Activated CD8-positive, alpha-beta T cell treated with anti-CD3 and anti-CD28 coated beads for 36 hours (primary cell): Measurements from ENCODE around the gene CNTNAP2. TPM values are rescaled to one million over a fixed set of nuclear protein-coding genes. Genes with fewer than 3 reads are reported as not detected.

ENCODE experiments used
- ATAC-seq: fragments of 200-7000 bp; cut with Tn5 transposase; one replicate; pipeline ENCODE4 v1.10.0; 2021; ENCODE audit warnings: mild to moderate bottlenecking, moderate library complexity
- CTCF ChIA-PET: fragments of 350-600 bp; sonication (Branson Sonifier 250); formaldehyde crosslinking; loops from one replicate; lab custom pipeline; 2021; ENCODE audit warnings: antibody characterized with exemption; lab: Charles Lee
- POLR2A ChIA-PET: fragments of 350-600 bp; sonication (Branson Sonifier 250); formaldehyde crosslinking; loops from one replicate; lab custom pipeline; 2021; ENCODE audit warnings: antibody characterized with exemption; lab: Charles Lee
- DNase-seq: peaks from one replicate; pipeline ENCODE4 v3.0.0-alpha.2; 2020
- H3K27ac Mint-ChIP-seq: one replicate; pipeline ENCODE4 v1.8.0; 2021; ENCODE audit warnings: mild to moderate bottlenecking, mixed read lengths
- H3K27me3 Mint-ChIP-seq: one replicate; pipeline ENCODE4 v1.8.0; 2021; ENCODE audit warnings: mixed read lengths
- H3K36me3 Mint-ChIP-seq: one replicate; pipeline ENCODE4 v1.8.0; 2021; ENCODE audit warnings: low read depth, mixed read lengths
- H3K4me1 Mint-ChIP-seq: one replicate; pipeline ENCODE4 v1.8.0; 2021; ENCODE audit warnings: low read depth, mixed read lengths
- H3K4me3 Mint-ChIP-seq: one replicate; pipeline ENCODE4 v1.8.0; 2021; ENCODE audit warnings: mild to moderate bottlenecking, moderate library complexity, mixed read lengths
- H3K9me3 Mint-ChIP-seq: one replicate; pipeline ENCODE4 v1.8.0; 2021; ENCODE audit warnings: mixed read lengths
- CTCF ChIP-seq: fragments of 200-600 bp; IDR thresholded peaks from one replicate; pipeline ENCODE4 v1.8.0; 2022; ENCODE audit warnings: antibody characterized with exemption, mild to moderate bottlenecking
- intact Hi-C: fragments of 100-400 bp; cut with micrococcal nuclease; formaldehyde crosslinking; loops from one replicate; pipeline ENCODE4 v1.10.0; 2022
- total RNA-seq, 2 experiments: library from RNA; stranded (reverse); gene quantifications; one replicate each; pipeline ENCODE4 v1.2.3, GENCODE V29; 2021

The CNTNAP2 gene
- total RNA-seq, 2 experiments from 2014 or later, result not detected

- Mint-ChIP-seq H3K27ac (no peak overlapping the region), H3K27me3 (no peaks in the 10 kb centered on the region), H3K36me3 (no peaks in the 10 kb centered on the region), H3K9me3 (no peaks in the 10 kb centered on the region), H3K4me1 (no peaks in the 10 kb centered on the region), H3K4me3 (no peak overlapping the region)
- intact Hi-C loops, result no loop called here
- POLR2A ChIA-PET, result no interaction called here
- TF ChIP-seq CTCF, result no peak
- DNase-seq (no peak), ATAC-seq (no peak)
- CTCF ChIA-PET, result no interaction called here
Observed at GRCh38 chr7:147909431-147910148, 1793.0 kb downstream of the CNTNAP2 start.

- ChIA-PET POLR2A (no interaction called here), CTCF (no interaction called here)
- Mint-ChIP-seq H3K9me3 (no peaks in the 10 kb centered on the region), H3K27ac (no peak overlapping the region), H3K4me3 (no peak overlapping the region), H3K27me3 (no peaks in the 10 kb centered on the region), H3K4me1 (no peaks in the 10 kb centered on the region), H3K36me3 (no peaks in the 10 kb centered on the region)
- DNase-seq, result no peak
- TF ChIP-seq CTCF, result no peak
- intact Hi-C loops, result no loop called here
- ATAC-seq, result no peak
Observed at GRCh38 chr7:147911201-147911601, 1794.6 kb downstream of the CNTNAP2 start.

GRCh38 chr7:147912291-147912690, 1795.7 kb downstream of the CNTNAP2 start:
- intact Hi-C loops, result no loop called here
- ATAC-seq, result no peak
- H3K27me3 Mint-ChIP-seq, result no peaks in the 10 kb centered on the region
- TF ChIP-seq CTCF, result no peak
- no peak for DNase-seq
- ChIA-PET POLR2A (interaction anchor here (0.6 kb wide), 1 partner anchor 28 kb away, joined by 4 read pairs; no protein-coding TSS in a partner anchor), CTCF (no interaction called here)
- no peaks in the 10 kb centered on the region for H3K36me3 Mint-ChIP-seq
- no peaks in the 10 kb centered on the region for H3K9me3 Mint-ChIP-seq
- H3K27ac Mint-ChIP-seq, result no peak overlapping the region
- no peaks in the 10 kb centered on the region for H3K4me1 Mint-ChIP-seq
- H3K4me3 Mint-ChIP-seq, result no peak overlapping the region

GRCh38 chr7:147912946-147913638, 1796.5 kb downstream of the CNTNAP2 start:
- intact Hi-C loops, result no loop called here
- no peak for ATAC-seq
- H3K4me1 Mint-ChIP-seq, result no peaks in the 10 kb centered on the region
- no peak overlapping the region for H3K4me3 Mint-ChIP-seq
- no peaks in the 10 kb centered on the region for H3K27me3 Mint-ChIP-seq
- H3K27ac Mint-ChIP-seq, result no peak overlapping the region
- DNase-seq, result no peak
- CTCF ChIA-PET, result no interaction called here
- POLR2A ChIA-PET, result no interaction called here
- TF ChIP-seq CTCF, result no peak
- H3K36me3 Mint-ChIP-seq, result no peaks in the 10 kb centered on the region
- no peaks in the 10 kb centered on the region for H3K9me3 Mint-ChIP-seq

GRCh38 chr7:147915781-147916180, 1799.2 kb downstream of the CNTNAP2 start:
- no peak for ATAC-seq
- H3K27ac Mint-ChIP-seq, result no peak overlapping the region
- no peaks in the 10 kb centered on the region for H3K27me3 Mint-ChIP-seq
- ChIA-PET CTCF (no interaction called here), POLR2A (no interaction called here)
- no peaks in the 10 kb centered on the region for H3K36me3 Mint-ChIP-seq
- no peaks in the 10 kb centered on the region for H3K4me1 Mint-ChIP-seq
- no peak overlapping the region for H3K4me3 Mint-ChIP-seq
- DNase-seq, result no peak
- TF ChIP-seq CTCF, result no peak
- intact Hi-C loops, result no loop called here
- H3K9me3 Mint-ChIP-seq, result no peaks in the 10 kb centered on the region
